ENCODE data around the gene EEF1AKMT4. TPM values are rescaled to one million over a fixed set of nuclear protein-coding genes. Genes with fewer than 3 reads are reported as not detected.

The EEF1AKMT4 gene
- total RNA-seq, 2 donors from 2014 or later, result 3.0 to 3.4 TPM

DNA sequence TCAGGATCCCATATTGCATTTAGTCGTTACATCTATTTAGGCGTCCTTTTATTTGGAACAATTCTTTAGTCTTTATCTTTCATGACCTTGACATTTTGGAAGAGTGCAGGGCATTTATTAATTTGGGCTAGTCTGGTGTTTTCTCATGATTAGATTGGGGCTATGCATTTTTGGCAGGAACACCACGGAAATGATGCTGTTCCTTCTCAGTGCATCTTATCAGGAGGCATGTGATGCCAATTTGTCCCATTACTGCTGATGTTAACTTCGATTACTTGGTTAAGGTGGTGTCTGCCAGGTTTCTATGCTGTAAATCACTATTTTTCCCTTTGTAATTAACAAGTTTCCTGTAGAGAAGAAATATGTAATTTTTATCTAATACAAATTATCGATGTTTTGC lies 38.2 kb upstream of the EEF1AKMT4 start:
- intact Hi-C loops (cut with DNase I), result no loop called here

DNA sequence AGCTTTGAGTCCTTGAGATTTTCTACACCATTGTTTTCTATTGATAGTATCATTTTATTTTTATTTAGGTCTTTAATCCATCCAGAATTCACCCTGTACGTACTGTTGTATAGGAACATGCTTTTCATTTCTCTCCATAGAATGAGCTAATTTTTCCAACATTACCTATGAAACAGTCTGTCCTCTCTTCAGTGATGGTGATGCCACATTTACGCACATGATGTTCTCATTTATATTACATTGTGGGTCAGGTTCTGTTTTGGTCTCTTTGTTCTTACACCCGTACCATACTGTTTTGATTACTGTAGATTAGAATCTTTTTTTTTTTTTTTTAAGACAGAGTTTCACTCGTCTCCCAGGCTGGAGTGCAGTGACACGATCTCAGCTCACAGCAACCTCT lies 37.8 kb upstream of the EEF1AKMT4 start:
- Histone ChIP-seq H3K36me3 (replicated peaks in 1 of 2; ENCODE audit: insufficient read depth in 1 of 2, low read depth in 2 of 2) (no peaks in the 10 kb centered on the region), H3K4me3 (no peak overlapping the region), H3K9me3 (no peaks in the 10 kb centered on the region), H3K27me3 (no peaks in the 10 kb centered on the region), H3K27ac (no peak overlapping the region), H3K4me1 (no peaks in the 10 kb centered on the region)
- TF ChIP-seq, protein P1, sequence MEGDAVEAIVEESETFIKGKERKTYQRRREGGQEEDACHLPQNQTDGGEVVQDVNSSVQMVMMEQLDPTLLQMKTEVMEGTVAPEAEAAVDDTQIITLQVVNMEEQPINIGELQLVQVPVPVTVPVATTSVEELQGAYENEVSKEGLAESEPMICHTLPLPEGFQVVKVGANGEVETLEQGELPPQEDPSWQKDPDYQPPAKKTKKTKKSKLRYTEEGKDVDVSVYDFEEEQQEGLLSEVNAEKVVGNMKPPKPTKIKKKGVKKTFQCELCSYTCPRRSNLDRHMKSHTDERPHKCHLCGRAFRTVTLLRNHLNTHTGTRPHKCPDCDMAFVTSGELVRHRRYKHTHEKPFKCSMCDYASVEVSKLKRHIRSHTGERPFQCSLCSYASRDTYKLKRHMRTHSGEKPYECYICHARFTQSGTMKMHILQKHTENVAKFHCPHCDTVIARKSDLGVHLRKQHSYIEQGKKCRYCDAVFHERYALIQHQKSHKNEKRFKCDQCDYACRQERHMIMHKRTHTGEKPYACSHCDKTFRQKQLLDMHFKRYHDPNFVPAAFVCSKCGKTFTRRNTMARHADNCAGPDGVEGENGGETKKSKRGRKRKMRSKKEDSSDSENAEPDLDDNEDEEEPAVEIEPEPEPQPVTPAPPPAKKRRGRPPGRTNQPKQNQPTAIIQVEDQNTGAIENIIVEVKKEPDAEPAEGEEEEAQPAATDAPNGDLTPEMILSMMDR (IDR thresholded peaks at IDR 0.05), result no peak
- no peak for TF ChIP-seq POLR2A (IDR thresholded peaks at IDR 0.05)
- WGBS, 2 donors, result 77 to 85% methylated on average over 5 of the region's 5 CpGs
- intact Hi-C loops (cut with DNase I), result no loop called here
- ATAC-seq, result no peak
- no peak for DNase-seq

More for the DNA sequence above, 38.2 kb upstream of the EEF1AKMT4 start:
- Histone ChIP-seq H3K9me3 (no peaks in the 10 kb centered on the region), H3K4me1 (no peaks in the 10 kb centered on the region), H3K27me3 (no peaks in the 10 kb centered on the region), H3K4me3 (no peak overlapping the region), H3K27ac (no peak overlapping the region), H3K36me3 (replicated peaks in 1 of 2; ENCODE audit: insufficient read depth in 1 of 2, low read depth in 2 of 2) (no peaks in the 10 kb centered on the region)
- TF ChIP-seq, protein P1 (IDR thresholded peaks at IDR 0.05), result no peak
- no peak for TF ChIP-seq POLR2A (IDR thresholded peaks at IDR 0.05)
- DNase-seq (no peak), ATAC-seq (no peak)
- WGBS, 2 donors, result 34 to 37% methylated on average over 5 of the region's 5 CpGs

DNA sequence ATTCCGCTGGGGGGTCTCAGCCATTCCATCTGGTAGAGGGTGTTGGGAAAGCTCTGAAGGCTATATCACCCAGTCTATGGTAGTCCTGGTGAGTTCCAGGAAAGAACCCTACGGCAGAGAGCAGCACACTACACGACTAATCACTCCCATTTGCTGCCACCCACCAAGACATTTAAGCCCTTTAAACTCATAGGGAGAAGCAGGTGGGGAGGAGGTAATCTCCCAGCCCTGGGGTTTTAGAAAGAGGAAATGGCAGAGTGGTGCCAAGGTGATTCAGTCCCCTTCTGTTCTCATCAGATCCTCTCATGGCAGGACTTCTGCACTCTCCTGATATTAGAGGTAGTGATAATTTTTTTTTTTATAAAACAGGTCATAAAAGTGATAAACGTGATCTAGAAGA lies 30.7 kb upstream of the EEF1AKMT4 start:
- no peaks in the 10 kb centered on the region for H3K36me3 ChIP-seq (replicated peaks in 1 of 2; ENCODE audit: insufficient read depth in 1 of 2, low read depth in 2 of 2)
- H3K4me3 ChIP-seq, result no peak overlapping the region
- H3K27ac ChIP-seq, result no peak overlapping the region
- ATAC-seq, result no peak
- peaks cover 0 to 3% of the 10 kb centered on the region in 2 donors for H3K27me3 ChIP-seq
- 58 to 63% methylated on average over 4 of the region's 4 CpGs for WGBS, 2 donors
- intact Hi-C loops (cut with DNase I), result no loop called here
- TF ChIP-seq, protein P1 (IDR thresholded peaks at IDR 0.05), result no peak
- TF ChIP-seq POLR2A (IDR thresholded peaks at IDR 0.05), result no peak
- no peaks in the 10 kb centered on the region for H3K4me1 ChIP-seq
- no peaks in the 10 kb centered on the region for H3K9me3 ChIP-seq
- no peak for DNase-seq

DNA sequence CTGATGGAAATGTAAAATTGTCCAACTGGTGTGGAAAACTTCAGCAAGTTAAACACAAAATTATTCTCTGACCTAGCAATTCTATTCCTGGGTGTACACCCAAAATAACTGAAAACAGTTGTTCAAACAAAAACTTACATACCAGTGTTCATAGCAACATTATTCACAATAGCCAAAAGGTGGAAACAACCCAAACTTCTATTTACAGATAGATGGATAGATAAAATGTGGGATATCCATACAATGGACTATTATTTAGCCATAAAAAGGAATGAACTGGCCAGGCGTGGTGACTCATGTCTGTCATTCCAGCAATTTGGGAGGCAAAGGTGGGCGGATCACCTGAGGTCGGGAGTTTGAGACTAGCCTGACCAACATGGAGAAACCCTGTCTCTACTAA lies 27.0 kb upstream of the EEF1AKMT4 start:
- Histone ChIP-seq H3K4me1 (no peaks in the 10 kb centered on the region), H3K27me3 (peaks cover 0 to 3% of the 10 kb centered on the region in 2 donors), H3K4me3 (no peak overlapping the region), H3K27ac (no peak overlapping the region), H3K9me3 (no peaks in the 10 kb centered on the region), H3K36me3 (replicated peaks in 1 of 2; ENCODE audit: insufficient read depth in 1 of 2, low read depth in 2 of 2) (no peaks in the 10 kb centered on the region)
- DNase-seq (no peak), ATAC-seq (no peak)
- intact Hi-C loops (cut with DNase I), result no loop called here
- TF ChIP-seq, protein P1 (IDR thresholded peaks at IDR 0.05), result no peak
- no peak for TF ChIP-seq POLR2A (IDR thresholded peaks at IDR 0.05)
- WGBS, 2 donors, result 48 to 55% methylated on average over 3 of the region's 3 CpGs

DNA sequence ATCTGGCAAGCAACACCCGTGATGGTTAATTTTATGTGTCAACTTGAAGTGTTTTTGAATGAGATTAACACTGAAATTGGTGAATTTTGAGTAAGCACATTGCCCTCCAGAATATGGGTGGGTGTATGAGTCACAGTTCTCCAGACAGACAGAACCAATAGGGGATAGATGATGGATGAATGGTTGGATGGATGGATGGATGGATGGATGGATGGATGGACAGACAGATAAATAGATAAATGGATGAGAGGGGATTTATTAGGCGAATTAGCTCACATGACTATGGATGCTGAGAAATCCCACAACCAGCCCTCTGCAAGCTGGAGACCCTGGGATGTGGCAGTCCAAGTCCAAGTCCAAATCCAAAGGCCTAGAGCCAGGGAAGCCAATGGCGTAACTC lies 25.5 kb upstream of the EEF1AKMT4 start:
- Histone ChIP-seq H3K4me1 (peaks cover 3% of the 10 kb centered on the region), H3K27ac (no peak overlapping the region), H3K36me3 (replicated peaks in 1 of 2; ENCODE audit: insufficient read depth in 1 of 2, low read depth in 2 of 2) (no peaks in the 10 kb centered on the region), H3K4me3 (no peak overlapping the region), H3K27me3 (peaks cover 0 to 3% of the 10 kb centered on the region in 2 donors), H3K9me3 (no peaks in the 10 kb centered on the region)
- WGBS, 2 donors, result 69 to 77% methylated on average over 3 of the region's 3 CpGs
- DNase-seq, result no peak
- no peak for ATAC-seq
- TF ChIP-seq, protein P1 (IDR thresholded peaks at IDR 0.05), result no peak
- no peak for TF ChIP-seq POLR2A (IDR thresholded peaks at IDR 0.05)
- intact Hi-C loops (cut with DNase I), result no loop called here

Measured in body of pancreas (tissue), 4 donors.